ENCODE measurements around the gene KRTAP4-12. TPM values are rescaled to one million over a fixed set of nuclear protein-coding genes. Genes with fewer than 3 reads are reported as not detected.
"Not testable (repeated sequence)": the region's sequence is repeated elsewhere in the genome, so short reads cannot be mapped to it uniquely, and the experiment has no call there.

The KRTAP4-12 gene
- total RNA-seq, 1 donor from 2014 or later, result not detected

DNA sequence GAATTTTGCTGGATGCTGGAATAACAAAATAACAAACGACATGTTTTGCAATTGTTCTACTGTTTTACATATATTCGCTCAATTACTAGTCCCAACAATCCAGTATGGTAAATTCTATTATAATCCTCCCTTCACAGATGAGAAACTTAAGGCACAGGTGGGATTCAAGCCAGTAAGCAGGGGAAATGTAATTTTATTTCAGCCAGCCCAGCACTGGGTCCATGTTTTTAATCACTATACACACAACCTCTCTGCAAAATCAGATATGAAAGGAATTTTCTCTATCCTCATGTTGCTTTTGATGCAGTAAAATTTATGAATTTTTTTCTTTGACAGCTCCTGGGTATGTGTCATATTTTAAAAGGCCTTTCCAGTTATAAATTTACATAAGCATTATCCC is 21.3 kb upstream of the KRTAP4-12 start:
- no peak overlapping the region for H3K4me3 Mint-ChIP-seq (ENCODE audit: low read depth)
- peaks cover 3% of the 10 kb centered on the region for H3K27me3 Mint-ChIP-seq (ENCODE audit: low read depth)
- intact Hi-C loops (cut with micrococcal nuclease), result no loop called here
- no peaks in the 10 kb centered on the region for H3K4me1 Mint-ChIP-seq (ENCODE audit: low read depth)
- H3K27ac Mint-ChIP-seq, result no peak overlapping the region
- no peaks in the 10 kb centered on the region for H3K36me3 Mint-ChIP-seq (ENCODE audit: low read depth)
- peaks cover 28% of the 10 kb centered on the region for H3K9me3 Mint-ChIP-seq
- DNase-seq (ENCODE audit: low spot score), result no peak

DNA sequence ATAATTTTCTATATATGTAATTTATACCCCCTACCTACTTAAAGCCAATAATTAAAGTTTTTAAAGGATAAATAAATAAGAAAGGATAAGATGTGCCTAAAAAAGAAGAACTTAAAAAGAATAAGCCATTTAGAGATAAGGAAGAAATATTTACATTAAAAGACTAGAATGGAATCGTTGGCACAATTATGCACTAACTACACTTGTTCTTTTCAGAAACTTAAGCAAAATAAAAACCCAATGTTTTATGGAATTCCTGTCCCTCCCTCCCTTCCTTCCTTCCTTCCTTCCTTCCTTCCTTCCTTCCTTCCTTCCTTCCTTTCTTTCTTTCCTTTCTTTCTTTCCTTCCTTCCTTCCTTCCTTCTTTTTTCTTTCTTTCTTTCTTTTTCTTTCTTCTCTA is 20.9 kb upstream of the KRTAP4-12 start:
- Mint-ChIP-seq H3K27ac (no peak overlapping the region), H3K36me3 (ENCODE audit: low read depth) (no peaks in the 10 kb centered on the region), H3K4me1 (ENCODE audit: low read depth) (no peaks in the 10 kb centered on the region)

DNA sequence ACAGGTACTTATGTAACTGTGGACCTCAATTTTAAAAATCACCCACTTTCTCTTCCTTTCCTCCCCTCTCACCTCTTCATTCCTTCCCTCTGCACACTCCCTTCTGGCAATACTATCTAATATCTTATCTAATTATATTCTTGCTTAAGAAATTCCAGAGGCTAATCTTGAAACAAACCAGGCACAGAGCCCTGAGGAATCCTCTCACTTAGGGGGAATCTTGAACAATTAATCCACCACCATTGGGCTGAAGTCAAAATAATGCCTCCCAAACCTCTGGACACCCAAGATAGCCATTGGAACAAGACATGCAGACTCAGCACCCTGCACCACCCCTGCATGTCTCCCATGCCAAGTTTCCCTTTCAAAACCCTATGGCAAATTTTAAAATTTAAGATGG is 17.4 kb upstream of the KRTAP4-12 start:
- Mint-ChIP-seq H3K36me3 (ENCODE audit: low read depth) (no peaks in the 10 kb centered on the region), H3K4me3 (ENCODE audit: low read depth) (no peak overlapping the region), H3K27me3 (ENCODE audit: low read depth) (no peaks in the 10 kb centered on the region), H3K9me3 (peaks cover 32% of the 10 kb centered on the region), H3K27ac (no peak overlapping the region), H3K4me1 (ENCODE audit: low read depth) (no peaks in the 10 kb centered on the region)
- intact Hi-C loops (cut with micrococcal nuclease), result no loop called here
- DNase-seq (ENCODE audit: low spot score), result no peak

More for the DNA sequence above, 20.9 kb upstream of the KRTAP4-12 start:
- intact Hi-C loops (cut with micrococcal nuclease), result no loop called here
- Mint-ChIP-seq H3K9me3 (peaks cover 28% of the 10 kb centered on the region), H3K4me3 (ENCODE audit: low read depth) (no peak overlapping the region), H3K27me3 (ENCODE audit: low read depth) (peaks cover 3% of the 10 kb centered on the region)
- no peak for DNase-seq (ENCODE audit: low spot score)

DNA sequence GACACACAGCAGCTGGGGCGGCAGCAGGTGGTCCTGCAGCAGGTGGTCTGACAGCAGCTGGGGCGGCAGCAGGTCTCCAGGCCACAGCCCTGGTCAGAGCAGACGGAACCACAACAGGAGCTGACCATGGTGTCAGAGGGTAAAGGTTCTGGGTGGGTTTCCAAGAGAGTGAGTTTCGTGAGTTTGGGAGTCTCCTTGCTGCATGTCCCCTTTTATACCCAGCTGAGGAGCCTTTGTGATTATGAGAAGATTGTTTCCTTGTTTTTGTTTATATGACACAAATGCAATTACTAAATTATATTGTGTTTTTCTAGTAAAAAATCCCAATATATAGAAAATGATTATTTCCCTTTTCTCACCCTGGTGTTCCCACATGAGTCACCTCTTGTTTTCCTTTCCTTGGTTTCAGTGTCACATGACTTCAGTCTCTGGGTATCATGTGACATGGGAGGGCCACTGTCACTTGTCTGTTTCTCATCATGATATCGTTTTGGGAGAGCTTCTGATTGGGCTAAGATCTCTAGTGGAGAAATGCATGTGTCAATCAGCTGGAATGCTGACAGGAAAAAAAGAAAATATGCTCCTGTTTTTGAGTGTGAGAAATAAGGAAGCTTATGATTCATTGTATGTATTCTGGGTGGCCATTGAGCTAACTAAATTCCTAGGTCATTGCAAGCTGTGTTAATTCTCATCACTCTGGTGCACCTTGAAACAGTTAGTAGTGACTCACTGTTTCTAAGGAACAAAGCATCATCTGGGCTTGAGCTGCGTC is 16.6 kb upstream of the KRTAP4-12 start, which contains the start of gene KRTAP4-6:
KRTAP4-6 (minus strand) TSS at position 185 of the 772 bp plus-strand sequence; CDS start at position 128, 57 bp downstream.
- no peaks in the 10 kb centered on the region for H3K36me3 Mint-ChIP-seq (ENCODE audit: low read depth)
- H3K9me3 Mint-ChIP-seq, result peaks cover 32% of the 10 kb centered on the region

DNA sequence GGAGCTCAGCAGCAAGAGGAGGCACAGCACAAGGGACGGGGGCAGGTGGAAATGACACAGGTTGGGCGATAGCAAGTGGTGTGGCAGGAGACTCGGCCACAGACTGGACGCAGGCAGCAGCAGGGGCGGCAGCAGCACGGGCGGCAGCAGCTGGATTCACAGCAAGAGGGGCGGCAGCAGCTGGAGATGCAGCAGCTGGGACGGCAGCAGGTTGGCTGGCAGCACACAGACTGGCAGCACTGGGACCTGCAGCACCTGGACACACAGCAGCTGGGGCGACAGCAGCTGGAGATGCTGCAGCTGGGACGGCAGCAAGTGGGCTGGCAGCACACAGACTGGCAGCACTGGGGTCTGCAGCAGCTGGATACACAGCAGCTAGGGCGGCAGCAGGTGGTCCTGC is 15.9 kb upstream of the KRTAP4-12 start:
- H3K4me1 Mint-ChIP-seq (ENCODE audit: low read depth); H3K27ac Mint-ChIP-seq; H3K4me3 Mint-ChIP-seq (ENCODE audit: low read depth); H3K36me3 Mint-ChIP-seq (ENCODE audit: low read depth); DNase-seq (ENCODE audit: low spot score); intact Hi-C loops (cut with micrococcal nuclease); H3K27me3 Mint-ChIP-seq (ENCODE audit: low read depth): not testable (repeated sequence)
- peaks cover 29% of the 10 kb centered on the region for H3K9me3 Mint-ChIP-seq

More for the DNA sequence above, 16.6 kb upstream of the KRTAP4-12 start, which contains the start of gene KRTAP4-6:
- intact Hi-C loops (cut with micrococcal nuclease), result no loop called here
- no peak for DNase-seq (ENCODE audit: low spot score)
- H3K4me1 Mint-ChIP-seq (ENCODE audit: low read depth), result no peaks in the 10 kb centered on the region
- no peak within 1 kb of the TSS for H3K4me3 Mint-ChIP-seq (ENCODE audit: low read depth)
- no peak within 1 kb of the TSS for H3K27ac Mint-ChIP-seq
- no peaks in the 10 kb centered on the region for H3K27me3 Mint-ChIP-seq (ENCODE audit: low read depth)

DNA sequence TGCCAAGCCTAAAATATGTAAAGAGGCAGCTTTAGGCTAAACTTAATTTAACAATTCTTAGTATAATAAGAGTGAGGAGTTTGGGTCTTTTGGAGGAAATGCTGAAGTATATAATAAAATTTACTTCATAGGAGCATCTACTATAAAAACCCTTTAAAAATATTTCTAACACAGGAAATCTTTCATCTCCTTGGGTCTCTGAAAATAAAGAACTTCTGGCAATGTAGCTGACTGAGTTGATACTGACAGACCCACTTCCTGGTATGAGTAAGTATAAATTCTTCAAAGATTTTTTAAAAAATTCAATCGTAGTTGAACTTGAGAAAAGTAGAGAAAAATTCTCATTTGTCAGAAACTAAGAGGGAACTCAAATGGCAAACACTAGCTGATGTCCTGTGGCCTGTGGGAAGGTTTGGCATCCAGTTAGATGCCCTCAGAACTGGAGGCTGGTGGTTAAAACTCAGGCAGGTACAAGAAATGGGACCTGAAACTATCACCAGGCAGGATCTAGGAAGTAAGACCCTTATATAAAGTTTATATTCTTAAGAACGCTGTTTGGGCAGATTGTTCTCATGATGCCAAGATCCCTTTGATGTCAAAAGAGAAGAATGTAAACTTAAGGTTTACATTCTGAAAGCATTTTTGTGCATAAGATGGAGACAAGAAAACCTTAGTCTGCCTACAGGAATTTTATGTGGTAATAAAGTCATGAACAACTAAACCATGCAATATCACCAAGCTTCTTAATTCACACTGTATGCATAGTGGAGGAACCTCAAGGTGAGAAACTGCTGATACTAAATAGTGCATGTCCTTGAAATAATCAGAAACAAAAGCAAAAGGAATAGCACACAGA is 10.1 kb upstream of the KRTAP4-12 start:
- Mint-ChIP-seq H3K9me3 (no peaks in the 10 kb centered on the region), H3K27ac (no peak overlapping the region), H3K4me1 (ENCODE audit: low read depth) (no peaks in the 10 kb centered on the region), H3K4me3 (ENCODE audit: low read depth) (no peak overlapping the region), H3K36me3 (ENCODE audit: low read depth) (no peaks in the 10 kb centered on the region), H3K27me3 (ENCODE audit: low read depth) (peaks cover 4% of the 10 kb centered on the region)
- intact Hi-C loops (cut with micrococcal nuclease), result no loop called here
- DNase-seq (ENCODE audit: low spot score), result no peak

DNA sequence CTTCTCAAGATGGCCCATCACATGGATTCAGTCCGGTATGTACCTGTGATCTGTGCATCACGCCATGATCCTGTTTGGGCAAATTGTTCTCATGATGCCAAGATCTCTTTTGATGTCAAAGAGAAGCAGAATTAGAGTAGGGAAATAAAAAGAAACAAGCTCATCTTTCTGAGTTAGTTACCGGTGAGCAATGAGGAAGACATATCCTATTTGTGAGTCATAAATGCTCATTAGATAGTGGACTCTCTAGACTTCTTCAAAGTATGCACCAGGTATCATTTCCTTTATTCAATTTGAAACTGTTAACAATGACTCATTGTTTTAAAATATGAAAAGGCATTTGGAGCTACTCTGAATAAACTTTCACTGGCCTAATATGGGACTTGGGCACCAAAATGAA is 8.0 kb upstream of the KRTAP4-12 start:
- intact Hi-C loops (cut with micrococcal nuclease), result no loop called here
- H3K4me3 Mint-ChIP-seq (ENCODE audit: low read depth), result no peak overlapping the region
- DNase-seq (ENCODE audit: low spot score), result no peak
- no peak overlapping the region for H3K27ac Mint-ChIP-seq
- H3K9me3 Mint-ChIP-seq, result no peaks in the 10 kb centered on the region
- H3K4me1 Mint-ChIP-seq (ENCODE audit: low read depth), result no peaks in the 10 kb centered on the region
- H3K27me3 Mint-ChIP-seq (ENCODE audit: low read depth), result peaks cover 4% of the 10 kb centered on the region
- H3K36me3 Mint-ChIP-seq (ENCODE audit: low read depth), result no peaks in the 10 kb centered on the region

DNA sequence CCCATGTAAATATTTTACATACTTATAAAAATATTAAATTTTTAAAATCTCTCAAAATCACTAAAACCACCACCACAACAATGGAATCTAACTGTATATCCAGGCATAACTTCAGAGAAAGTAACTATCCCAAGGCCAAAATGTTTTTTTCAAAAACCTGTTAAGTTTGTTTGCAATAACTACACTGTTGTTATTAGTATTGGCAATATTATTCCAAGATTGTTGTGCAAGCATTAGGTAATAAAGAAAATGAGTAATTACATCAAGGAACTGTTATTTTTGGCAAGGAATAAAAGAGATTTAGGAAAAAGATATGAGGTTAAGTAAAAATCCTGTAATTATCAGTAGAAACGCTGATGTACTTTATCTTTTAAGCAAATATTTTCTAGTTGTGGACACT is 3.4 kb upstream of the KRTAP4-12 start:
- no peak for DNase-seq (ENCODE audit: low spot score)
- intact Hi-C loops (cut with micrococcal nuclease), result no loop called here
- Mint-ChIP-seq H3K9me3 (no peaks in the 10 kb centered on the region), H3K27ac (no peak overlapping the region), H3K27me3 (ENCODE audit: low read depth) (peaks cover 17% of the 10 kb centered on the region), H3K4me1 (ENCODE audit: low read depth) (no peaks in the 10 kb centered on the region), H3K4me3 (ENCODE audit: low read depth) (no peak overlapping the region), H3K36me3 (ENCODE audit: low read depth) (no peaks in the 10 kb centered on the region)

DNA sequence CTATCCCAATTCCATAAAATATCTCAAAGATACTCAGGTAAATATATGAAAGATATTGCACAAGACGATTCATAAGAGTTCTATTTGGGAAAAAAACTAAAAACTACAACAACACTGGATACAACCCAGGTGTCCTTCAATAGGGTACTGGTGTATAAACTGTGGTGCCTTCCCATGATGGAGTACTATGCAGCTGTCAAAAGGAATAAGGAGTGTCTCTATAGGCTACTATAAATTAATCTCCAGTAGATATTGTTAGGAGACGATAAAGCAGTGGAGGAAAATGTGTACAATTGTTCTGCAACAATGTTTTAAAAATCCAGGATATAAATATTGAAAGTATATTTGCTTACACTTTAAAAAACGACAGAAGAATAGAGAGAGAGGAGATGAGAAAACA is 2.4 kb upstream of the KRTAP4-12 start:
- intact Hi-C loops (cut with micrococcal nuclease), result no loop called here
- Mint-ChIP-seq H3K27me3 (ENCODE audit: low read depth) (peaks cover 14% of the 10 kb centered on the region), H3K36me3 (ENCODE audit: low read depth) (no peaks in the 10 kb centered on the region), H3K9me3 (no peaks in the 10 kb centered on the region), H3K27ac (no peak overlapping the region), H3K4me3 (ENCODE audit: low read depth) (no peak overlapping the region), H3K4me1 (ENCODE audit: low read depth) (no peaks in the 10 kb centered on the region)
- DNase-seq (ENCODE audit: low spot score), result no peak

DNA sequence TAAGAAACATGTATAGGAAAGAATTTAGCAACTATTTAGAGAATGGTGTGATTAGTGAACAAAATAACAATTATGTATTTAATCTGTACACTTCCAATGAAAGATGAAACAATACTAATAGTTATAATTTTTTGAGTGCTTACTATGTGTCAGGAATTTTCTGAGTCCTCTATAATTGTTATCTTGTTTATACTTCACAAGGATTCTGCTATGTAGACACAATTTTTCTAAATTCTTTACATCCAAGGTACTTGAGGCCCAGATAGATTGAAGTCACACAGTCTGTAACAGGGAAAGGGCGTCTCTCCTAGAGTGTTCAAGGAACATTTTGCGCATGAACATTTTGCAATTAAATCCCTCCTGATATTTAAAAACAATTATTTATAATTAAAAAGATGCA is 1.1 kb upstream of the KRTAP4-12 start:
- peaks cover 16% of the 10 kb centered on the region for H3K27me3 Mint-ChIP-seq (ENCODE audit: low read depth)
- intact Hi-C loops (cut with micrococcal nuclease), result no loop called here
- no peak for DNase-seq (ENCODE audit: low spot score)
- no peak overlapping the region for H3K27ac Mint-ChIP-seq
- H3K4me1 Mint-ChIP-seq (ENCODE audit: low read depth), result peaks cover 2% of the 10 kb centered on the region
- no peak overlapping the region for H3K4me3 Mint-ChIP-seq (ENCODE audit: low read depth)
- no peaks in the 10 kb centered on the region for H3K36me3 Mint-ChIP-seq (ENCODE audit: low read depth)
- H3K9me3 Mint-ChIP-seq, result no peaks in the 10 kb centered on the region

DNA sequence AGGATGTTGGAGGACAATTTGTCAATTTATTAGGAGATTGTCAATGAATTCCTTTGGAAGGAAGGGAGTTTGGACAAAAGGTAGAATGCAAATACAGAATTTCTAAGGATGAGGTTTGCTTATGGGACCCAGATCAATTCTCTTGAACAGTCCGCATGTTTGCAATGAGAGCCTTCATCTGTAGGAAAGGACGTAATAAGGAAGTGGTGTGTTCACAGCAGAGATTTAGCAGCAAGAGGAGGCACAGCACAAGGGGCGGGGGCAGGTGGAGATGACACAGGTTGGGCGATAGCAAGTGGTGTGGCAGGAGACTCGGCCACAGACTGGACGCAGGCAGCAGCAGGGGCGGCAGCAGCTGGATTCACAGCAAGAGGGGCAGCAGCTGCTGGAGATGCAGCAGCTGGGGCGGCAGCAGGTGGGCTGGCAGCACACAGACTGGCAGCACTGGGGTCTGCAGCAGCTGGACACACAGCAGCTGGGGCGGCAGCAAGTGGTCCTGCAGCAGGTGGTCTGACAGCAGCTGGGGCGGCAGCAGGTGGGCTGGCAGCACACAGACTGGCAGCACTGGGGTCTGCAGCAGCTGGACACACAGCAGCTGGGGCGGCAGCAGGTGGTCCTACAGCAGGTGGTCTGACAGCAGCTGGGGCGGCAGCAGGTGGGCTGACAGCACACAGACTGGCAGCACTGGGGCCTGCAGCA is 541 bp downstream of the KRTAP4-12 start:
- H3K4me3 Mint-ChIP-seq (ENCODE audit: low read depth), result not testable (repeated sequence)

DNA sequence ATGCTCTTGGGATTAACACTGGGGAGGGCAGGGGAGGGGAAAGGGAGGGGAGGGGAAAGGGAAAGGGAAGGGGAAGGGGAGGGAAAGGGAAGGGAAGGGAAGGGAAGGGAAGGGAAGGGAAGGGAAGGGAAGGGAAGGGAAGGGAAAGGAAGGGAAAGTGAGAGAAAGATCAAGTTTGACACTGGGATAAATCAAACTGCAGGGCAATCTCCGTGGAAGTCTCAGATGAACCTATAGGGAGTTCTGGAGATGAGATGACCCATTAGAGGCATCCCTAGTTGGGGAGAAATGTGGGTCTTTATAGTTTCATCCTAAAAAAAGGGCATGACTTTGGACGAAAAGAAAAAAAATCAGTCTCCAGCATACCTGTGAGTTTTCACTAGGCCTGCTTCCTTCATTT is 2.2 kb downstream of the KRTAP4-12 start:
- Mint-ChIP-seq H3K4me3 (ENCODE audit: low read depth) (no peak overlapping the region), H3K27ac (no peak overlapping the region), H3K9me3 (no peaks in the 10 kb centered on the region), H3K27me3 (ENCODE audit: low read depth) (peaks cover 14% of the 10 kb centered on the region), H3K4me1 (ENCODE audit: low read depth) (peaks cover 3% of the 10 kb centered on the region), H3K36me3 (ENCODE audit: low read depth) (no peaks in the 10 kb centered on the region)
- intact Hi-C loops (cut with micrococcal nuclease), result no loop called here
- DNase-seq (ENCODE audit: low spot score), result no peak

More for the DNA sequence above, 541 bp downstream of the KRTAP4-12 start:
- H3K36me3 Mint-ChIP-seq (ENCODE audit: low read depth); intact Hi-C loops (cut with micrococcal nuclease); H3K9me3 Mint-ChIP-seq; H3K4me1 Mint-ChIP-seq (ENCODE audit: low read depth); DNase-seq (ENCODE audit: low spot score); H3K27ac Mint-ChIP-seq: not testable (repeated sequence)
- peaks cover 14% of the 10 kb centered on the region for H3K27me3 Mint-ChIP-seq (ENCODE audit: low read depth)
